Fibroblast of skin of back (primary cell): ENCODE measurements around the gene CCDC24.

Source experiments
- DNase-seq: peaks from one replicate; pipeline ENCODE4 v3.0.0-alpha.2; 2013

Gene CCDC24

GRCh38 chr1:44044071-44044801, 52.8 kb downstream of the CCDC24 start:
- DNase-seq, result no peak

GRCh38 chr1:44045064-44045463, 53.7 kb downstream of the CCDC24 start:
- no peak for DNase-seq
